Fibroblast of peridontal ligament (primary cell): Measurements from ENCODE around the gene MYRIP.
"Not testable (repeated sequence)": the region's sequence is repeated elsewhere in the genome, so short reads cannot be mapped to it uniquely, and the experiment has no call there.

Experiments used
- DNase-seq: peaks from one replicate; pipeline ENCODE4 v3.0.0-alpha.2; 2010; ENCODE audit errors: extremely low read depth

Gene MYRIP

GRCh38 chr3:40128166-40128565 is 318.8 kb downstream of the MYRIP start:
- no peak for DNase-seq

- no peak for DNase-seq
Measured at GRCh38 chr3:40129510-40129909, 320.1 kb downstream of the MYRIP start.

GRCh38 chr3:40129981-40130380 is 320.6 kb downstream of the MYRIP start:
- DNase-seq = no peak

- no peak for DNase-seq
Measured at GRCh38 chr3:40130721-40131120, 321.3 kb downstream of the MYRIP start.

- not testable (repeated sequence) for DNase-seq
Measured at GRCh38 chr3:40133886-40134575, 324.6 kb downstream of the MYRIP start.

GRCh38 chr3:40137591-40138295 is 328.3 kb downstream of the MYRIP start:
- DNase-seq = peak; percentile 80

GRCh38 chr3:40143283-40144090 is 334.1 kb downstream of the MYRIP start:
- DNase-seq = peak; percentile 38

- no peak for DNase-seq
Measured at GRCh38 chr3:40148827-40149226, 339.4 kb downstream of the MYRIP start.

GRCh38 chr3:40152482-40153133 is 343.2 kb downstream of the MYRIP start:
- DNase-seq = no peak

- no peak for DNase-seq
Measured at GRCh38 chr3:40160933-40161332, 351.5 kb downstream of the MYRIP start.

- no peak for DNase-seq
Measured at GRCh38 chr3:40162616-40163015, 353.2 kb downstream of the MYRIP start.

- no peak for DNase-seq
Measured at GRCh38 chr3:40166997-40167396, 357.6 kb downstream of the MYRIP start.

GRCh38 chr3:40167958-40168357 is 358.5 kb downstream of the MYRIP start:
- DNase-seq = no peak

GRCh38 chr3:40169983-40170382 is 360.6 kb downstream of the MYRIP start:
- DNase-seq = no peak

GRCh38 chr3:40170395-40170794 is 361.0 kb downstream of the MYRIP start:
- DNase-seq = no peak

GRCh38 chr3:40172560-40172959 is 363.2 kb downstream of the MYRIP start:
- no peak for DNase-seq

GRCh38 chr3:40173227-40173721 is 363.9 kb downstream of the MYRIP start:
- DNase-seq = peak; percentile 32

- peak; percentile 8 for DNase-seq
Measured at GRCh38 chr3:40178012-40178594, 368.7 kb downstream of the MYRIP start.

GRCh38 chr3:40179016-40179415 is 369.6 kb downstream of the MYRIP start:
- peak; percentile 87 for DNase-seq

GRCh38 chr3:40181182-40181581 is 371.8 kb downstream of the MYRIP start:
- DNase-seq = no peak

GRCh38 chr3:40185029-40185695 is 375.8 kb downstream of the MYRIP start:
- peak; percentile 34 for DNase-seq
